Neutrophil (primary cell): ENCODE results near the gene TRMT10C.

Experiments
- H3K27ac ChIP-seq: fragments of 200-600 bp; sonication (generic); 2 replicates; pipeline ENCODE4 v1.5.1; 2016; ENCODE audit warnings: mild to moderate bottlenecking, moderate library complexity
- H3K27me3 ChIP-seq: fragments of 200-600 bp; sonication (generic); 2 replicates; pipeline ENCODE4 v1.6.0; 2016; ENCODE audit warnings: mild to moderate bottlenecking
- H3K36me3 ChIP-seq: fragments of 200-600 bp; sonication (generic); 2 replicates; pipeline ENCODE4 v1.5.1; 2017
- H3K4me1 ChIP-seq, 2 experiments: fragments of 200-600 bp in 1 of 2; sonication (generic) in 1 of 2; 1 replicate in 1 of 2; 2 replicates in 1 of 2; pipeline versions ENCODE4 v1.5.1 to v1.6.1; 2013 to 2016; ENCODE audit warnings: low read depth in 1 of 2, low read length in 1 of 2, mild to moderate bottlenecking in 1 of 2, moderate library complexity in 1 of 2; ENCODE audit not compliant: control insufficient read depth in 1 of 2, insufficient read depth in 1 of 2
- H3K4me3 ChIP-seq, 2 experiments: fragments of 200-600 bp in 1 of 2; sonication (generic) in 1 of 2; 1 replicate in 1 of 2; 2 replicates in 1 of 2; pipeline ENCODE4 v1.5.1; 2013 to 2016; ENCODE audit warnings: low read depth in 1 of 2, low read length in 1 of 2, mild to moderate bottlenecking in 1 of 2, moderate library complexity in 1 of 2
- H3K9me3 ChIP-seq: fragments of 200-600 bp; sonication (generic); 2 replicates; pipeline ENCODE4 v1.5.1; 2016
- CTCF ChIP-seq: fragments of 200-600 bp; sonication (generic); IDR thresholded peaks from 2 replicates; pipeline ENCODE4 v1.5.1; 2016; ENCODE audit warnings: antibody characterized with exemption

TRMT10C gene

GRCh38 chr3:101519685-101520365 is 41.8 kb upstream of the TRMT10C start:
- no peak for TF ChIP-seq CTCF
- H3K36me3 ChIP-seq, result no peaks in the 10 kb centered on the region
- no peaks in the 10 kb centered on the region for H3K9me3 ChIP-seq
- H3K27me3 ChIP-seq, result peaks cover 16% of the 10 kb centered on the region
- no peak overlapping the region for H3K27ac ChIP-seq
- H3K4me3 ChIP-seq, result no peak overlapping the region
- H3K4me1 ChIP-seq, result no peaks in the 10 kb centered on the region

DNA sequence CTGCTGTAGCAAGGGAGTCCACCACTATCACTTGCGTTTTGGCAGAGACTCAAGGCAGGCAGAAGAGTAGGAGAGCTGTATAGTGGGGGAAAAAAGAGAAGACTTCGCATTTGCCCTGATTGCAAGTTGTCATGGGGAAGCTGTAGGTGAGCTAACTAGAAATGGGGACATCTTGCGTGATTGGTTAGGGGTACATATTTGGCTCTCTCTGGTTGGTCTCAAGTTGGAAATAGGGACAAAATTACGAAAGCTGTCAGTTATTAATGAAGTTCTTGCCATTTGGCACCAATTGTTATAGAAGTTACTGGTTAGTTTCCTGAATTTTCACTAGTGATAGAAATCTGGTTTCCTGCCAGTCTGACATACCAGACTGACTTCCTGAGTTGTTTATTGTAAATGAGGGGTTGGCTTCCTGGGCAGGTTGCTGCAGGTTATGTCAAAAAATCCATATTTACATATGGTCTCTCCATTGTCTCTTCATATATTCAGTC is 40.4 kb upstream of the TRMT10C start:
- Histone ChIP-seq H3K36me3 (no peaks in the 10 kb centered on the region), H3K4me3 (no peak overlapping the region), H3K4me1 (no peaks in the 10 kb centered on the region), H3K9me3 (no peaks in the 10 kb centered on the region), H3K27me3 (peaks cover 16% of the 10 kb centered on the region), H3K27ac (no peak overlapping the region)
- TF ChIP-seq CTCF, result no peak

GRCh38 chr3:101527441-101527840 is 34.2 kb upstream of the TRMT10C start:
- H3K9me3 ChIP-seq, result no peaks in the 10 kb centered on the region
- no peaks in the 10 kb centered on the region for H3K36me3 ChIP-seq
- no peaks in the 10 kb centered on the region for H3K27me3 ChIP-seq
- H3K27ac ChIP-seq, result no peak overlapping the region
- TF ChIP-seq CTCF, result no peak
- no peaks in the 10 kb centered on the region for H3K4me1 ChIP-seq
- H3K4me3 ChIP-seq, result no peak overlapping the region

GRCh38 chr3:101527906-101528305 is 33.8 kb upstream of the TRMT10C start:
- Histone ChIP-seq H3K27me3 (no peaks in the 10 kb centered on the region), H3K4me1 (no peaks in the 10 kb centered on the region)

GRCh38 chr3:101529816-101530685 is 31.6 kb upstream of the TRMT10C start:
- Histone ChIP-seq H3K9me3 (no peaks in the 10 kb centered on the region), H3K36me3 (no peaks in the 10 kb centered on the region), H3K27ac (no peak overlapping the region), H3K27me3 (no peaks in the 10 kb centered on the region), H3K4me3 (no peak overlapping the region), H3K4me1 (no peaks in the 10 kb centered on the region)
- no peak for TF ChIP-seq CTCF

More at GRCh38 chr3:101527906-101528305, 33.8 kb upstream of the TRMT10C start:
- Histone ChIP-seq H3K27ac (no peak overlapping the region), H3K36me3 (no peaks in the 10 kb centered on the region), H3K9me3 (no peaks in the 10 kb centered on the region), H3K4me3 (no peak overlapping the region)
- no peak for TF ChIP-seq CTCF
